ENCODE measurements around the gene NOC4L. TPM values are rescaled to one million over a fixed set of nuclear protein-coding genes. Genes with fewer than 3 reads are reported as not detected.

NOC4L gene
- total RNA-seq, 1 experiment from 2014 or later = 36.5 TPM

DNA sequence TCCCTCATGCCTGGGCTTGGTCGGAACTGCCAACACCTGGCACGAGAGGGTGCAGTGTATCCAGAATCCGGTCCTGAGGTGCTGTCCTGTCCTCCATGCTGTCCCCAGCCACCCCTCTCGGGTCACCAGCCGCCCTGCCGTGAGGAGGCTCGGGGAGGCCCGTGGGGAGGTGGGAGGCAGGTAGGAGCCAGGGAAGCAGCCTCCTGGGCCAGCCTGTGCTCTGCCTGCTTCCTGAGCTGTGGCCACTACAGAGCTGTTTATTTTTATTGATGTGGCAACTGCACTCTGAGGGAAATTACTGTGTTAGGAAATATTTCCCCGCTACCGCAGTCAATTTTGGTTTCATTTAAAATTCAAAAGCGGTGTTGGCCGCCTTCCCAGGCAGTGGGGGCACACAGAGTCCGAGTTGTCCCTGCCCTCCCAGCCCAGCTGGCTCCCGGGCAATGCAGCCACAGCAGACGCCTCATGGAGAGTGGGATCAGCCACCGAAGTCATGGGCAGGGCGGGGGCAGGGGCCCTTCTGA, 18.3 kb downstream of the NOC4L start:
- Histone ChIP-seq H4K20me1 (ENCODE audit: control insufficient read depth, insufficient read depth, insufficient read length) (no peaks in the 10 kb centered on the region), H3K14ac (ENCODE audit: insufficient read depth, low read length) (no peak overlapping the region), H3K27ac (ENCODE audit: insufficient read length, low read depth, low read length) (no peak overlapping the region), H3K9me3 (ENCODE audit: control insufficient read depth, low read depth, low read length) (peaks cover 3% of the 10 kb centered on the region), H4K91ac (ENCODE audit: insufficient read length, low read depth, low read length) (no peak overlapping the region), H3K79me1 (ENCODE audit: insufficient read depth, low read depth, low read length, poor library complexity, severe bottlenecking) (no peaks in the 10 kb centered on the region), H3K18ac (ENCODE audit: insufficient read length, low read depth, low read length) (no peak overlapping the region), H3T11ph (ENCODE audit: low read length) (no peak overlapping the region), H2BK5ac (ENCODE audit: insufficient read length, low read length) (no peak overlapping the region), H4K5ac (ENCODE audit: insufficient read length, low read depth, low read length) (no peak overlapping the region), H3K23me2 (ENCODE audit: insufficient read length, low read depth, low read length, poor library complexity, severe bottlenecking) (no peaks in the 10 kb centered on the region), H2AK5ac (ENCODE audit: insufficient read length, low read length) (no peak overlapping the region), H2BK12ac (ENCODE audit: insufficient read length, low read depth, low read length) (no peak overlapping the region), H3K56ac (ENCODE audit: insufficient read length, low read depth, low read length) (no peak overlapping the region), H3K4me2 (ENCODE audit: insufficient read depth, insufficient read length, low read length) (no peak overlapping the region), H2AFZ (ENCODE audit: low read length) (no peak overlapping the region), H3K23ac (ENCODE audit: insufficient read length, low read depth, low read length) (no peak overlapping the region), H2BK120ac (ENCODE audit: low read depth, low read length, poor library complexity, severe bottlenecking) (no peak overlapping the region), H3K79me2 (ENCODE audit: insufficient read depth, low read length) (no peaks in the 10 kb centered on the region), H3K27me3 (ENCODE audit: insufficient read depth, low read length) (no peaks in the 10 kb centered on the region; the same call in 1 of the 2 replicates), H4K8ac (replicated peaks; ENCODE audit: insufficient read length, low read depth, low read length) (no peak overlapping the region), H2BK20ac (ENCODE audit: low read depth, low read length, poor library complexity, severe bottlenecking) (no peak overlapping the region), H3K4ac (ENCODE audit: low read depth, low read length) (no peak overlapping the region), H2BK15ac (ENCODE audit: low read depth, low read length) (no peak overlapping the region), H3K4me1 (ENCODE audit: insufficient read depth, low read length) (no peaks in the 10 kb centered on the region), H3K9ac (ENCODE audit: extremely low read depth, insufficient read length, low read length) (no peak overlapping the region)
- Mint-ChIP-seq H3K27me3 (ENCODE audit: low read depth) (peaks cover 43% of the 10 kb centered on the region), H3K27ac (no peak overlapping the region), H3K36me3 (ENCODE audit: insufficient read depth in 1 of 3, low read depth in 3 of 3) (peaks cover 0 to 6% (median 0%) of the 10 kb centered on the region in 3 experiments; a peak in 1 of 7 replicates), H3K9me3 (peaks cover 9 to 13% of the 10 kb centered on the region in 2 experiments; a peak in 4 of 5 replicates), H3K4me3 (no peak overlapping the region), H3K4me1 (0 out of 4 replicates have a peak, but pooled peaks cover 0 to 2% of the 10 kb centered on the region in 2 experiments)
- WGBS (ENCODE audit: extremely low coverage, insufficient read length, low lambda C conversion rate) = no CpG with 5 or more reads among the region's 17 CpGs
- no peak for DNase-seq
- TF ChIP-seq, protein P1, sequence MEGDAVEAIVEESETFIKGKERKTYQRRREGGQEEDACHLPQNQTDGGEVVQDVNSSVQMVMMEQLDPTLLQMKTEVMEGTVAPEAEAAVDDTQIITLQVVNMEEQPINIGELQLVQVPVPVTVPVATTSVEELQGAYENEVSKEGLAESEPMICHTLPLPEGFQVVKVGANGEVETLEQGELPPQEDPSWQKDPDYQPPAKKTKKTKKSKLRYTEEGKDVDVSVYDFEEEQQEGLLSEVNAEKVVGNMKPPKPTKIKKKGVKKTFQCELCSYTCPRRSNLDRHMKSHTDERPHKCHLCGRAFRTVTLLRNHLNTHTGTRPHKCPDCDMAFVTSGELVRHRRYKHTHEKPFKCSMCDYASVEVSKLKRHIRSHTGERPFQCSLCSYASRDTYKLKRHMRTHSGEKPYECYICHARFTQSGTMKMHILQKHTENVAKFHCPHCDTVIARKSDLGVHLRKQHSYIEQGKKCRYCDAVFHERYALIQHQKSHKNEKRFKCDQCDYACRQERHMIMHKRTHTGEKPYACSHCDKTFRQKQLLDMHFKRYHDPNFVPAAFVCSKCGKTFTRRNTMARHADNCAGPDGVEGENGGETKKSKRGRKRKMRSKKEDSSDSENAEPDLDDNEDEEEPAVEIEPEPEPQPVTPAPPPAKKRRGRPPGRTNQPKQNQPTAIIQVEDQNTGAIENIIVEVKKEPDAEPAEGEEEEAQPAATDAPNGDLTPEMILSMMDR (conservative IDR thresholded peaks at IDR 0.05) = no peak
